ENCODE results near the gene HMG20A. TPM values are rescaled to one million over a fixed set of nuclear protein-coding genes. Genes with fewer than 3 reads are reported as not detected.

HMG20A gene
- total RNA-seq, 4 donors from 2014 or later = 33.1 to 48.7 (median 40.5) TPM

DNA sequence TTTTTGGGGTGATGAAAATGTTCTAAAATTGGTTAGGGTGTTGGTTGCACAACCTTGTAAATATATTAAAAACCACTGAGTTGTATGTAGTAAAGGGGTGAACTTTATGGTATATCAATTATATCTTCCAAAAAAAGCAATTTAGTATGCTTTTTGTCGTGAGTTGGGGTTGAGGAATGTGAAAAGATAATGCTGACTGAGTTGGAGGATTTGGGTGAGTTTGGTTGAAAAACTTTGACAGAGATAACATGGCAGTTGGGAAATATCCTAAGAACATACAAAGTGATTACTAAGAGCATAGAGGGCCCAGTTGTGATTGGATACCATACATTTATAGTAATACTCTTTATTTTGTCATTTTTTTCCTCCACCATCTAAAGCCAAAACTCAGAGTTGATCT lies 33.6 kb downstream of the HMG20A start:
- Histone ChIP-seq H3K4me3 (replicated peaks in 1 of 3) (no peak overlapping the region), H3K27me3 (no peaks in the 10 kb centered on the region), H3K36me3 (no peaks in the 10 kb centered on the region), H3K27ac (no peak overlapping the region), H3K4me1 (peaks cover 20 to 29% of the 10 kb centered on the region in 2 donors), H3K9me3 (no peaks in the 10 kb centered on the region)
- intact Hi-C loops (cut with DNase I) = no loop called here
- WGBS, 2 donors = 90 to 99% methylated on average over 1 of the region's 1 CpG
- no peak for TF ChIP-seq POLR2A (IDR thresholded peaks at IDR 0.05)
- TF ChIP-seq, protein P1, sequence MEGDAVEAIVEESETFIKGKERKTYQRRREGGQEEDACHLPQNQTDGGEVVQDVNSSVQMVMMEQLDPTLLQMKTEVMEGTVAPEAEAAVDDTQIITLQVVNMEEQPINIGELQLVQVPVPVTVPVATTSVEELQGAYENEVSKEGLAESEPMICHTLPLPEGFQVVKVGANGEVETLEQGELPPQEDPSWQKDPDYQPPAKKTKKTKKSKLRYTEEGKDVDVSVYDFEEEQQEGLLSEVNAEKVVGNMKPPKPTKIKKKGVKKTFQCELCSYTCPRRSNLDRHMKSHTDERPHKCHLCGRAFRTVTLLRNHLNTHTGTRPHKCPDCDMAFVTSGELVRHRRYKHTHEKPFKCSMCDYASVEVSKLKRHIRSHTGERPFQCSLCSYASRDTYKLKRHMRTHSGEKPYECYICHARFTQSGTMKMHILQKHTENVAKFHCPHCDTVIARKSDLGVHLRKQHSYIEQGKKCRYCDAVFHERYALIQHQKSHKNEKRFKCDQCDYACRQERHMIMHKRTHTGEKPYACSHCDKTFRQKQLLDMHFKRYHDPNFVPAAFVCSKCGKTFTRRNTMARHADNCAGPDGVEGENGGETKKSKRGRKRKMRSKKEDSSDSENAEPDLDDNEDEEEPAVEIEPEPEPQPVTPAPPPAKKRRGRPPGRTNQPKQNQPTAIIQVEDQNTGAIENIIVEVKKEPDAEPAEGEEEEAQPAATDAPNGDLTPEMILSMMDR (IDR thresholded peaks at IDR 0.05) = no peak
- DNase-seq = no peak

- DNase-seq = no peak
- no peak overlapping the region for H3K27ac ChIP-seq
Observed at GRCh38 chr15:77454951-77455350, 34.3 kb downstream of the HMG20A start.

GRCh38 chr15:77455696-77456321 lies 35.1 kb downstream of the HMG20A start:
- TF ChIP-seq, protein P1 (IDR thresholded peaks at IDR 0.05) = no peak
- no peak for TF ChIP-seq POLR2A (IDR thresholded peaks at IDR 0.05)
- WGBS, 2 donors = 61 to 67% methylated on average over 3 of the region's 3 CpGs
- Histone ChIP-seq H3K9me3 (no peaks in the 10 kb centered on the region), H3K27ac (peak overlapping the region; percentile 6 to 49 (median 32)), H3K27me3 (no peaks in the 10 kb centered on the region), H3K4me1 (peaks cover 20 to 29% of the 10 kb centered on the region in 2 donors), H3K36me3 (no peaks in the 10 kb centered on the region), H3K4me3 (replicated peaks in 1 of 3) (no peak overlapping the region)
- no peak for DNase-seq
- intact Hi-C loops (cut with DNase I) = no loop called here

More at GRCh38 chr15:77454951-77455350, 34.3 kb downstream of the HMG20A start:
- intact Hi-C loops (cut with DNase I) = no loop called here
- H3K4me1 ChIP-seq = peaks cover 20 to 29% of the 10 kb centered on the region in 2 donors
- H3K27me3 ChIP-seq = no peaks in the 10 kb centered on the region
- H3K9me3 ChIP-seq = no peaks in the 10 kb centered on the region
- no peak overlapping the region for H3K4me3 ChIP-seq (replicated peaks in 1 of 3)
- H3K36me3 ChIP-seq = no peaks in the 10 kb centered on the region
- no peak for TF ChIP-seq POLR2A (IDR thresholded peaks at IDR 0.05)
- TF ChIP-seq, protein P1 (IDR thresholded peaks at IDR 0.05) = no peak

DNA sequence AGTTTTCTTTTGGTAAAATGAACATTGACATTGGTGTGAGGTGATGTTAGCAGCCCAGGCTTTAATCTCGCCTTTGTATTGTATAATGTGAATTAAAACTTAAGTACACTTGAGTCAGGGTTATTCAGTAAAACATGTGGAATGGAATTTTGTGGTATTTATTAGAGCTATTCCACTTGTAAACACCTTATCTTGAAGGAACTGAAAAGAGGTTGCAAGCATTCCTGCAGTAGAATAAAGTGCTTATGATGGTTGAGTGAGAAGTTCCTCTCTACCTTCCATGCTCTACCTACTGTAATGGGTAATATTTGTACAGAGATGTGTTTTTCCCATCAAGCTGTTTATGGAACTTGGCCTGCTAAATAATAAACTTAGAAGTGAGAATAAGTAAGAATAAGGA lies 36.1 kb downstream of the HMG20A start:
- 85 to 98% methylated on average over 1 of the region's 1 CpG for WGBS, 2 donors
- H3K4me1 ChIP-seq = peaks cover 20 to 29% of the 10 kb centered on the region in 2 donors
- no peaks in the 10 kb centered on the region for H3K9me3 ChIP-seq
- H3K27me3 ChIP-seq = no peaks in the 10 kb centered on the region
- DNase-seq = no peak
- no peak overlapping the region for H3K4me3 ChIP-seq (replicated peaks in 1 of 3)
- H3K36me3 ChIP-seq = no peaks in the 10 kb centered on the region
- TF ChIP-seq, protein P1 (IDR thresholded peaks at IDR 0.05) = no peak
- no peak for TF ChIP-seq POLR2A (IDR thresholded peaks at IDR 0.05)
- intact Hi-C loops (cut with DNase I) = no loop called here
- H3K27ac ChIP-seq = peak overlapping the region in 2 of 3 donors; percentile 24 to 62

DNA sequence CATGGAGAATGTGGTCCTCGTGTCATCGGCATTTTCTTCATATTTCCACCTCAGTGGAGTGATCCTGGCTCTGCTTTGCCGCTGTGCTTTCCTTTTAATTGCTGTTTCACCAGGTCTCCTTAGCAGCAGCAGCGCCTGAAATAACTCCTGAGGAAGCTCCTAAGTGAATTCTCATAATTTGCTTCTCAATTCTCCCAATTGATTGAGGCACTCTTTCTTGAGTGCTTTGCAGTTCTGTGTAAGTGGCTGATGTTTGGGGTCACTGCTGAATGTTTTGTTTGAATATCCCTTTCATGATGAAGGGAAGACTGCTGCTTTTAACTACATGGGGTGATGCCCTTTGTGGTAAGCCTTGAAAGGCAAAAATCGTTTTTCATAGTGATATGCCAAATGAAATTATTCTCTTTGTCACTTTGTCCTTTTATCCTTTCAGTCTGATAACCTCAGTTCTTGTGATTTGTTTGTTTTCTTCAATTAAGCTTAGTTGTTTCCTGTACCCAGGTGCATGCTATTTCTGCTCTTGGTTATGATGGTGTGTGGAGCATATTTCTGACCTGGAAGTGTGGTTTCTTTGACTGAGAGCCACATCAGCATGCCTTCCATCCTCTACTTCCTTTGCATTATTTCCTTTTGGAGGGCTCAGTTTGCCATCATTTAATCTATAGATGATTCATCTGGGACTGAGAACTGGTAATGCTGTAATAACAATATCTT lies 36.7 kb downstream of the HMG20A start:
- peak; percentile 31 to 53 for DNase-seq
- intact Hi-C loops (cut with DNase I) = no loop called here
- WGBS, 2 donors = 36 to 45% methylated on average over 5 of the region's 5 CpGs
- no peaks in the 10 kb centered on the region for H3K9me3 ChIP-seq
- no peaks in the 10 kb centered on the region for H3K27me3 ChIP-seq
- H3K36me3 ChIP-seq = no peaks in the 10 kb centered on the region
- H3K4me1 ChIP-seq = peaks cover 20 to 29% of the 10 kb centered on the region in 2 donors
- no peak for TF ChIP-seq POLR2A (IDR thresholded peaks at IDR 0.05)
- TF ChIP-seq, protein P1 (IDR thresholded peaks at IDR 0.05) = no peak
- H3K27ac ChIP-seq = peak overlapping the region; percentile 16 to 62 (median 24)
- H3K4me3 ChIP-seq (replicated peaks in 1 of 3) = no peak overlapping the region

All from thyroid gland (tissue), 4 donors.